Stimulated activated CD4-positive, alpha-beta T cell treated with anti-CD3 and anti-CD28 coated beads, Interleukin-4, amount 100 ng/mL, for 4 hours (primary cell): Measurements from ENCODE around the gene UBL3.

Source experiments
- DNase-seq, 2 experiments: peaks; one replicate each; pipeline ENCODE4 v3.0.0-alpha.2; 2020

Gene UBL3

GRCh38 chr13:29856426-29856825 lies 6.0 kb upstream of the UBL3 start:
- no peak for DNase-seq

GRCh38 chr13:29855784-29856183 lies 5.4 kb upstream of the UBL3 start:
- no peak for DNase-seq

GRCh38 chr13:29855009-29855408 lies 4.6 kb upstream of the UBL3 start:
- no peak for DNase-seq

- no peak for DNase-seq
Observed at GRCh38 chr13:29853131-29853530, 2.7 kb upstream of the UBL3 start.

GRCh38 chr13:29852472-29853054 lies 2.1 kb upstream of the UBL3 start:
- no peak for DNase-seq

- peak; percentile 7 to 12 for DNase-seq
Observed at GRCh38 chr13:29849731-29850212, 645 bp downstream of the UBL3 start.

- peak in 1 of 2 experiments; percentile 7 for DNase-seq
Observed at GRCh38 chr13:29849071-29849631, 1.3 kb downstream of the UBL3 start.

GRCh38 chr13:29847501-29847983 lies 2.9 kb downstream of the UBL3 start:
- DNase-seq, result no peak

GRCh38 chr13:29846475-29847256 lies 3.8 kb downstream of the UBL3 start:
- DNase-seq, result no peak

- DNase-seq, result no peak
Observed at GRCh38 chr13:29845440-29846056, 4.9 kb downstream of the UBL3 start.

GRCh38 chr13:29844441-29844840 lies 6.0 kb downstream of the UBL3 start:
- DNase-seq, result no peak

GRCh38 chr13:29840585-29840984 lies 9.8 kb downstream of the UBL3 start:
- DNase-seq, result no peak

- DNase-seq, result no peak
Observed at GRCh38 chr13:29835280-29836061, 14.9 kb downstream of the UBL3 start.

GRCh38 chr13:29832761-29833298 lies 17.6 kb downstream of the UBL3 start:
- no peak for DNase-seq

GRCh38 chr13:29830000-29830399 lies 20.4 kb downstream of the UBL3 start:
- DNase-seq, result no peak

GRCh38 chr13:29819143-29819542 lies 31.3 kb downstream of the UBL3 start:
- DNase-seq, result no peak

- no peak for DNase-seq
Observed at GRCh38 chr13:29817604-29818378, 32.6 kb downstream of the UBL3 start.

GRCh38 chr13:29816715-29817114 lies 33.7 kb downstream of the UBL3 start:
- DNase-seq, result no peak

- no peak for DNase-seq
Observed at GRCh38 chr13:29815336-29815735, 35.1 kb downstream of the UBL3 start.

- DNase-seq, result no peak
Observed at GRCh38 chr13:29810898-29811297, 39.5 kb downstream of the UBL3 start.

- DNase-seq, result no peak
Observed at GRCh38 chr13:29810145-29810742, 40.2 kb downstream of the UBL3 start.
